Karpas-422 (cell line): Measurements from ENCODE around the gene HAP1. TPM values are rescaled to one million over a fixed set of nuclear protein-coding genes. Genes with fewer than 3 reads are reported as not detected.

Source experiments
- DNase-seq: peaks from one replicate; pipeline ENCODE4 v3.0.0-alpha.2; 2015
- H2AFZ ChIP-seq: fragments of 200-600 bp; sonication (generic); 2 replicates; pipeline ENCODE4 v1.6.1; 2014; ENCODE audit warnings: antibody characterized with exemption, low read length, mixed read lengths
- H3K27ac ChIP-seq: fragments of 200-600 bp; sonication (generic); 2 replicates; pipeline ENCODE4 v1.5.1; 2014; ENCODE audit warnings: mild to moderate bottlenecking, low read length, moderate library complexity
- H3K27me3 ChIP-seq: fragments of 200-600 bp; sonication (generic); 2 replicates; pipeline ENCODE4 v1.6.1; 2014; ENCODE audit warnings: low read length, mixed read lengths
- H3K36me3 ChIP-seq: fragments of 200-600 bp; sonication (generic); 2 replicates; pipeline ENCODE4 v1.6.1; 2014; ENCODE audit warnings: low read length, mixed read lengths; ENCODE audit not compliant: insufficient read depth
- H3K4me1 ChIP-seq: fragments of 200-600 bp; sonication (generic); 2 replicates; pipeline ENCODE4 v1.6.1; 2014; ENCODE audit warnings: mild to moderate bottlenecking, low read length, mixed read lengths
- H3K4me2 ChIP-seq: fragments of 200-600 bp; sonication (generic); 2 replicates; pipeline ENCODE4 v1.6.1; 2014; ENCODE audit warnings: low read length, low read depth, mild to moderate bottlenecking; ENCODE audit not compliant: poor library complexity, severe bottlenecking
- H3K4me3 ChIP-seq: fragments of 200-600 bp; sonication (generic); 2 replicates; pipeline ENCODE4 v1.5.1; 2014; ENCODE audit warnings: mild to moderate bottlenecking, antibody characterized with exemption, low read length, mixed read lengths
- H3K79me2 ChIP-seq: fragments of 200-600 bp; sonication (generic); 2 replicates; pipeline ENCODE4 v1.6.1; 2014; ENCODE audit warnings: mild to moderate bottlenecking, low read length, mixed read lengths
- H3K9ac ChIP-seq: fragments of 200-600 bp; sonication (generic); 2 replicates; pipeline ENCODE4 v1.6.0; 2014; ENCODE audit warnings: low read length
- H3K9me2 ChIP-seq: fragments of 200-600 bp; sonication (generic), shearing (Covaris generic); replicated peaks from 2 replicates; pipeline ENCODE4 v1.6.0; 2014; ENCODE audit warnings: mild to moderate bottlenecking, low read length, moderate library complexity; ENCODE audit not compliant: insufficient read depth
- H3K9me3 ChIP-seq: fragments of 300-700, 200-600 bp; sonication (generic); 2 replicates; pipeline ENCODE4 v1.6.1; 2014; ENCODE audit warnings: low read length, mixed read lengths
- H4K20me1 ChIP-seq: fragments of 200-600 bp; sonication (generic); 2 replicates; pipeline ENCODE4 v1.6.1; 2014; ENCODE audit warnings: mild to moderate bottlenecking, antibody characterized with exemption, low read length, low read depth; ENCODE audit not compliant: insufficient read depth
- total RNA-seq: library from RNA; depleted of rRNA; stranded (reverse); fragments of >200 nt; shearing (Covaris generic); gene quantifications from 2 replicates; pipeline ENCODE4 v1.2.3, GENCODE V29; 2014; ENCODE audit warnings: low replicate concordance

Gene HAP1
- total RNA-seq, 1 experiment from 2014 or later = 0.48 TPM

GRCh38 chr17:41695954-41696757, 38.3 kb downstream of the HAP1 start:
- Histone ChIP-seq H3K9ac (no peak overlapping the region), H3K27ac (no peak overlapping the region), H3K27me3 (no peaks in the 10 kb centered on the region), H3K9me2 (no peaks in the 10 kb centered on the region), H3K79me2 (no peaks in the 10 kb centered on the region), H3K4me1 (no peaks in the 10 kb centered on the region), H3K9me3 (no peaks in the 10 kb centered on the region), H3K4me3 (no peak overlapping the region), H2AFZ (no peak overlapping the region), H3K4me2 (no peak overlapping the region), H3K36me3 (peaks cover 17% of the 10 kb centered on the region), H4K20me1 (peaks cover 11% of the 10 kb centered on the region)
- peak; percentile 93 for DNase-seq

GRCh38 chr17:41695134-41695661, 39.2 kb downstream of the HAP1 start:
- H3K27me3 ChIP-seq = no peaks in the 10 kb centered on the region
- no peak overlapping the region for H3K4me3 ChIP-seq
- H3K9ac ChIP-seq = no peak overlapping the region
- H3K79me2 ChIP-seq = peaks cover 4% of the 10 kb centered on the region
- peaks cover 4% of the 10 kb centered on the region for H3K4me1 ChIP-seq
- H2AFZ ChIP-seq = no peak overlapping the region
- H3K9me2 ChIP-seq = no peaks in the 10 kb centered on the region
- no peak overlapping the region for H3K4me2 ChIP-seq
- peaks cover 20% of the 10 kb centered on the region for H4K20me1 ChIP-seq
- no peak for DNase-seq
- H3K9me3 ChIP-seq = no peaks in the 10 kb centered on the region
- no peak overlapping the region for H3K27ac ChIP-seq
- H3K36me3 ChIP-seq = peaks cover 26% of the 10 kb centered on the region

- Histone ChIP-seq H3K9me2 (no peaks in the 10 kb centered on the region), H3K27me3 (no peaks in the 10 kb centered on the region), H3K27ac (no peak overlapping the region), H2AFZ (no peak overlapping the region), H3K4me2 (no peak overlapping the region), H3K9ac (no peak overlapping the region), H4K20me1 (peaks cover 29% of the 10 kb centered on the region), H3K4me3 (no peak overlapping the region), H3K36me3 (peaks cover 35% of the 10 kb centered on the region), H3K79me2 (peaks cover 16% of the 10 kb centered on the region), H3K9me3 (no peaks in the 10 kb centered on the region), H3K4me1 (peaks cover 8% of the 10 kb centered on the region)
- peak; percentile 51 for DNase-seq
These were observed 41.5 kb downstream of the HAP1 start for GRCh38 chr17:41692722-41693521.

GRCh38 chr17:41691031-41691777, 43.2 kb downstream of the HAP1 start:
- Histone ChIP-seq H3K9ac (no peak overlapping the region), H3K4me2 (no peak overlapping the region), H4K20me1 (peaks cover 29% of the 10 kb centered on the region), H3K27me3 (no peaks in the 10 kb centered on the region), H3K4me1 (peaks cover 14% of the 10 kb centered on the region), H2AFZ (no peak overlapping the region), H3K79me2 (peaks cover 16% of the 10 kb centered on the region), H3K9me2 (no peaks in the 10 kb centered on the region), H3K36me3 (peaks cover 35% of the 10 kb centered on the region), H3K4me3 (no peak overlapping the region), H3K9me3 (no peaks in the 10 kb centered on the region), H3K27ac (no peak overlapping the region)
- DNase-seq = no peak

- H3K9me2 ChIP-seq = no peaks in the 10 kb centered on the region
- H3K4me3 ChIP-seq = peak overlapping the region; percentile 93
- H3K4me2 ChIP-seq = peak overlapping the region; percentile 75
- DNase-seq = no peak
- no peak overlapping the region for H2AFZ ChIP-seq
- H3K36me3 ChIP-seq = peaks cover 35% of the 10 kb centered on the region
- H4K20me1 ChIP-seq = peaks cover 29% of the 10 kb centered on the region
- H3K9ac ChIP-seq = peak overlapping the region; percentile 93; the same call in 1 of the 2 replicates
- H3K27me3 ChIP-seq = no peaks in the 10 kb centered on the region
- peaks cover 14% of the 10 kb centered on the region for H3K4me1 ChIP-seq
- no peaks in the 10 kb centered on the region for H3K9me3 ChIP-seq
- H3K79me2 ChIP-seq = peaks cover 16% of the 10 kb centered on the region
- H3K27ac ChIP-seq = peak overlapping the region; percentile 86; the same call in 1 of the 2 replicates
These were observed 43.9 kb downstream of the HAP1 start for GRCh38 chr17:41690497-41690896.

GRCh38 chr17:41689497-41690299, 44.7 kb downstream of the HAP1 start:
- Histone ChIP-seq H3K36me3 (peaks cover 35% of the 10 kb centered on the region), H3K79me2 (peaks cover 16% of the 10 kb centered on the region), H3K4me2 (peak overlapping the region; percentile 75), H3K4me1 (peaks cover 14% of the 10 kb centered on the region), H3K27ac (peak overlapping the region; percentile 86), H3K9me3 (no peaks in the 10 kb centered on the region), H3K9me2 (no peaks in the 10 kb centered on the region), H4K20me1 (peaks cover 29% of the 10 kb centered on the region), H2AFZ (no peak overlapping the region), H3K4me3 (peak overlapping the region; percentile 93), H3K27me3 (no peaks in the 10 kb centered on the region), H3K9ac (peak overlapping the region; percentile 93)
- DNase-seq = peak; percentile 76

- H3K79me2 ChIP-seq = peaks cover 16% of the 10 kb centered on the region
- H3K27me3 ChIP-seq = no peaks in the 10 kb centered on the region
- peak within 1 kb of the TSS; percentile 100 for H3K9ac ChIP-seq
- peak within 1 kb of the TSS; percentile 90 for H3K4me2 ChIP-seq
- peak; percentile 100 for DNase-seq
- H3K9me3 ChIP-seq = no peaks in the 10 kb centered on the region
- H3K36me3 ChIP-seq = peaks cover 35% of the 10 kb centered on the region
- H3K4me1 ChIP-seq = peaks cover 14% of the 10 kb centered on the region
- H3K9me2 ChIP-seq = no peaks in the 10 kb centered on the region
- peak within 1 kb of the TSS; percentile 86 for H3K27ac ChIP-seq
- peak within 1 kb of the TSS; percentile 77; the same call in 1 of the 2 replicates for H2AFZ ChIP-seq
- peaks cover 29% of the 10 kb centered on the region for H4K20me1 ChIP-seq
- peak within 1 kb of the TSS; percentile 93 for H3K4me3 ChIP-seq
These were observed 45.6 kb downstream of the HAP1 start, which contains the start of gene EIF1 for GRCh38 chr17:41688641-41689496. TSS of gene EIF1 (plus strand) at chr17:41688885. CDS start at chr17:41689039, 154 bp downstream.
